Kidney (tissue), 14 donors: ENCODE measurements around the gene CAGE1. TPM values are rescaled to one million over a fixed set of nuclear protein-coding genes. Genes with fewer than 3 reads are reported as not detected.

Experiments used
- DNase-seq, 5 donors: peaks; one replicate each; pipeline ENCODE4 v3.0.0-alpha.2; 2013 to 2020
- FAIRE-seq: peaks from 2 replicates; lab custom pipeline; 2012; peaks lifted over from hg19 to GRCh38; lab: Jason Lieb, UNC
- H3K27ac ChIP-seq, 2 donors: one replicate each; pipeline ENCODE4 v1.7.0; 2013; ENCODE audit warnings: low read depth in 2 of 2, low read length in 2 of 2, inconsistent platforms in 1 of 2
- H3K27me3 ChIP-seq: one replicate; pipeline ENCODE4 v1.7.1; 2013; ENCODE audit warnings: low read length, inconsistent platforms; ENCODE audit not compliant: control insufficient read depth, insufficient read depth
- H3K36me3 ChIP-seq, 3 donors: one replicate each; pipeline versions ENCODE4 v1.7.0 to v1.7.1; 2013; ENCODE audit warnings: low read length in 3 of 3, control low read depth in 1 of 3, inconsistent platforms in 1 of 3; ENCODE audit not compliant: insufficient read depth in 3 of 3, control insufficient read depth in 2 of 3
- H3K4me1 ChIP-seq, 3 donors: one replicate each; pipeline versions ENCODE4 v1.7.0 to v1.7.1; 2013; ENCODE audit warnings: low read length in 3 of 3, inconsistent platforms in 1 of 3, low read depth in 1 of 3; ENCODE audit not compliant: control insufficient read depth in 2 of 3, insufficient read depth in 2 of 3
- H3K4me3 ChIP-seq, 3 donors: one replicate each; pipeline versions ENCODE4 v1.7.0 to v1.8.1; 2013; ENCODE audit warnings: low read length in 3 of 3, control low read depth in 1 of 3, inconsistent platforms in 1 of 3
- H3K9ac ChIP-seq, 3 donors: one replicate each; pipeline versions ENCODE4 v1.7.0 to v1.7.1; 2013; ENCODE audit warnings: low read length in 3 of 3, control low read depth in 1 of 3, inconsistent platforms in 1 of 3
- H3K9me3 ChIP-seq, 3 donors: one replicate each; pipeline versions ENCODE4 v1.7.0 to v1.7.1; 2013; ENCODE audit warnings: low read length in 3 of 3, control low read depth in 1 of 3, inconsistent platforms in 1 of 3; ENCODE audit not compliant: control insufficient read depth in 2 of 3, insufficient read depth in 1 of 3
- intact Hi-C: fragments of 100-400 bp; cut with DNase I; formaldehyde crosslinking; loops from one replicate; pipeline ENCODE4 v1.11.1; 2022
- polyA plus RNA-seq: library from polyadenylated mRNA; stranded (reverse); fragments of 350-450 nt; fragmentation: Illumina TruSeq; extraction: RNeasy Lipid Tissue Mini Kit (QIAGEN cat#74804); gene quantifications from one replicate; pipeline ENCODE4 v1.2.3, GENCODE V29; 2014; ENCODE audit warnings: low read depth, low replicate concordance; ENCODE audit not compliant: insufficient read depth
- total RNA-seq: library from RNA; stranded (reverse); fragmentation: NEBNext Ultra II Directional; extraction: Animal tissue kit (Norgen Biotek cat#: 25700); gene quantifications from one replicate; pipeline ENCODE4 v1.2.1, GENCODE V29; 2021
- TF ChIP-seq, protein P1 (sequence below): IDR thresholded peaks from 3 replicates; pipeline ENCODE4 v1.5.1; 2012; ENCODE audit warnings: mild to moderate bottlenecking, moderate library complexity, borderline replicate concordance; ENCODE audit not compliant: insufficient read depth; ENCODE audit errors: extremely low read depth
- donor health status: control.
- donor health status: control.
- donor health status: control.
- donor health status: control.
- donor health status: control.
- donor health status: DM: yes; HTN: yes; CAD: no.
- donor health status: Normal renal cell carcinoma (clear cell type).

Gene CAGE1
- total and polyA plus RNA-seq, 2 donors from 2014 or later = not detected

DNA sequence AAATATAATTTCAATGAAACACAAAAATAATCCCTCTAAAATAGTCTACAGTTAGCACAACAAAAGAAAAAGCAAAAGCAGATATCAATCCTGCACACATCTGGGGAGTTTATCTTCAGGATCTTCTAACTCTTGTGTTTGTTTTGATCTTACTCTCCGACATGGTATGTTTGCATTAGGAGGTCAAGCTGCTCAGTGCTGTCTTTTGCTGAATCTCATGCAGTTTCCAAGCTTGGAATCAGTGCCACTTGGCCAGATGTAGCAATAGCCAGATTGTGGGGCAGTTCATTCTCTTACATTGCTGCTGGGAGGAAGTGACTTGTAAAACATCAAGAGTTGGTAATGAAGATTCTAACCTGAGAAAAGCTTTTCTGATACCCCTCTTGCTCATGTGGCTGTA, 29.5 kb upstream of the CAGE1 start:
- Histone ChIP-seq H3K4me1 (no peaks in the 10 kb centered on the region), H3K27me3 (no peaks in the 10 kb centered on the region), H3K36me3 (peaks cover 0 to 12% (median 10%) of the 10 kb centered on the region in 3 donors), H3K9me3 (no peaks in the 10 kb centered on the region), H3K27ac (no peak overlapping the region), H3K9ac (no peak overlapping the region), H3K4me3 (no peak overlapping the region)
- DNase-seq = no peak
- TF ChIP-seq, protein P1, sequence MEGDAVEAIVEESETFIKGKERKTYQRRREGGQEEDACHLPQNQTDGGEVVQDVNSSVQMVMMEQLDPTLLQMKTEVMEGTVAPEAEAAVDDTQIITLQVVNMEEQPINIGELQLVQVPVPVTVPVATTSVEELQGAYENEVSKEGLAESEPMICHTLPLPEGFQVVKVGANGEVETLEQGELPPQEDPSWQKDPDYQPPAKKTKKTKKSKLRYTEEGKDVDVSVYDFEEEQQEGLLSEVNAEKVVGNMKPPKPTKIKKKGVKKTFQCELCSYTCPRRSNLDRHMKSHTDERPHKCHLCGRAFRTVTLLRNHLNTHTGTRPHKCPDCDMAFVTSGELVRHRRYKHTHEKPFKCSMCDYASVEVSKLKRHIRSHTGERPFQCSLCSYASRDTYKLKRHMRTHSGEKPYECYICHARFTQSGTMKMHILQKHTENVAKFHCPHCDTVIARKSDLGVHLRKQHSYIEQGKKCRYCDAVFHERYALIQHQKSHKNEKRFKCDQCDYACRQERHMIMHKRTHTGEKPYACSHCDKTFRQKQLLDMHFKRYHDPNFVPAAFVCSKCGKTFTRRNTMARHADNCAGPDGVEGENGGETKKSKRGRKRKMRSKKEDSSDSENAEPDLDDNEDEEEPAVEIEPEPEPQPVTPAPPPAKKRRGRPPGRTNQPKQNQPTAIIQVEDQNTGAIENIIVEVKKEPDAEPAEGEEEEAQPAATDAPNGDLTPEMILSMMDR = no peak
- intact Hi-C loops = loop anchor here (10.0 kb wide), 1 partner anchor 196 kb away; no protein-coding TSS in a partner anchor
- FAIRE-seq = no peak

DNA sequence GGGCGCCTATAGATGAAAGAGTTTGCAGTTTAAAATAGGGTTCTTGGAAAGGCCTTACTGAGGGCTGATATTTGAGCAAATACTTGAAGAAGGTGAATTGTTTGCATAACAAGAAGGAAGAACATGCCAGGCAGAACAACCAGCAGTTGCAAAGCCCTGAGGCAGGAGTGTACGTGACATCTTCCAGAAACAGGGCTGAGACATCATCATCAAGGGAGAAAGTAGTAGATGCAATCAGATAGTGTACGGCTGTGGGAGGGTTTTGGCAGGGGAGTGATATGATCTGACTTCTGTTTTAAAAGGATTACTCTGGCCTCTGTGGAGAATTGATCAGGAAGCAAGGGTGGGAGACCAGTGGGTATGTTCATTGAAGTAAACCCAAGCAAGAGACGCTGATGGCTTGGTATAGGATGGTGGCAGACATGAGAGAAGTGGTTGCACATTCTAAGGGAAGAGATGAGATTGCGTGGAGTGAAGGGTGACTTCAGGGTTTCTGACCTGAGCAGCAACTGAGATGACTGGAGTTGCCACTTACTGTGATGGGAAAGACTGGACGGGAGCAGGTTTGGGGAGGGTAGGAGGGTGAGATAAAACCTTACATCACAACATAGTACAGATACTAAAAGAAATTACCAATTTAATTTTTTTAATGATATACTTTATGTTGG, 28.8 kb upstream of the CAGE1 start:
- Histone ChIP-seq H3K27me3 (no peaks in the 10 kb centered on the region), H3K36me3 (peaks cover 0 to 15% (median 13%) of the 10 kb centered on the region in 3 donors), H3K9me3 (no peaks in the 10 kb centered on the region), H3K4me3 (no peak overlapping the region), H3K4me1 (peaks cover 0 to 5% (median 0%) of the 10 kb centered on the region in 3 donors), H3K27ac (no peak overlapping the region), H3K9ac (no peak overlapping the region)
- FAIRE-seq (no peak), DNase-seq (no peak)
- intact Hi-C loops = loop anchor here (10.0 kb wide), 1 partner anchor 196 kb away; no protein-coding TSS in a partner anchor
- TF ChIP-seq, protein P1 = no peak

DNA sequence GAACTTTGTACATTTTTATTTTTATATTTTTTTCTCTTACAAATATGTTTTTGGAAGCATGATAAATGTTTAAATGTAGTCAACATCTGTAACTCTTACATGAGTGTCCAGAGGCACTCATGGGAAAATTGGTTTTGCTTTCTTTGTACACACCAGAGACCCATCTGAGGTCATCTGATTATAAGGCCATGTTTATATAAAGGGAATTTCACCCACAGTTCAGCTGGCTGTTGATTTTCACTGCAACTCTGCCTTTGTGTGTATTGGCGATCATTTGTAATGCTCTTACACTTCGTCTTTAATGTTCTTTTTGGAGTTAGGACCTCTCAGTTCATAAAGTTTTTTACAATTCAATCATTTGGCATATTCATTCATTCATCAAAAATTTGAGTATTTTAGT, 28.1 kb upstream of the CAGE1 start:
- intact Hi-C loops = loop anchor here (10.0 kb wide), 1 partner anchor 197 kb away; no protein-coding TSS in a partner anchor
- peaks cover 0 to 6% (median 0%) of the 10 kb centered on the region in 3 donors for H3K4me1 ChIP-seq
- no peak overlapping the region for H3K27ac ChIP-seq
- TF ChIP-seq, protein P1 = no peak
- DNase-seq (no peak), FAIRE-seq (no peak)
- no peak overlapping the region for H3K9ac ChIP-seq
- H3K27me3 ChIP-seq = no peaks in the 10 kb centered on the region
- H3K9me3 ChIP-seq = no peaks in the 10 kb centered on the region
- H3K36me3 ChIP-seq = peaks cover 0 to 15% (median 13%) of the 10 kb centered on the region in 3 donors
- no peak overlapping the region for H3K4me3 ChIP-seq
